ENCODE measurements around the gene CDC5L.
A peak's percentile ranks its signal among the peaks of the same experiment; 100 is the strongest.
"Not testable (repeated sequence)": the region's sequence is repeated elsewhere in the genome, so short reads cannot be mapped to it uniquely, and the experiment has no call there.

The CDC5L gene

GRCh38 chr6:44387346-44388134 lies at the start of gene CDC5L:
Gene CDC5L, plus strand, starts transcription at chr6:44387706. Its CDS starts 118 bp downstream, at chr6:44387824.
- Histone ChIP-seq H2AFZ (ENCODE audit: low read length, unreplicated experiment) (peak within 1 kb of the TSS; percentile 79), H3K4me3 (ENCODE audit: low read depth, low read length) (peak within 1 kb of the TSS; percentile 99), H3K36me3 (ENCODE audit: insufficient read depth, low read length) (peaks cover 14% of the 10 kb centered on the region), H3K27me3 (ENCODE audit: insufficient read depth, low read length) (no peaks in the 10 kb centered on the region), H3K4me1 (ENCODE audit: control insufficient read depth, insufficient read depth, low read length, unreplicated experiment) (peaks cover 22% of the 10 kb centered on the region), H3K79me2 (ENCODE audit: control insufficient read depth, insufficient read depth, low read length, unreplicated experiment) (peaks cover 40% of the 10 kb centered on the region), H3K27ac (ENCODE audit: low read depth, low read length) (peak within 1 kb of the TSS; percentile 90)

DNA sequence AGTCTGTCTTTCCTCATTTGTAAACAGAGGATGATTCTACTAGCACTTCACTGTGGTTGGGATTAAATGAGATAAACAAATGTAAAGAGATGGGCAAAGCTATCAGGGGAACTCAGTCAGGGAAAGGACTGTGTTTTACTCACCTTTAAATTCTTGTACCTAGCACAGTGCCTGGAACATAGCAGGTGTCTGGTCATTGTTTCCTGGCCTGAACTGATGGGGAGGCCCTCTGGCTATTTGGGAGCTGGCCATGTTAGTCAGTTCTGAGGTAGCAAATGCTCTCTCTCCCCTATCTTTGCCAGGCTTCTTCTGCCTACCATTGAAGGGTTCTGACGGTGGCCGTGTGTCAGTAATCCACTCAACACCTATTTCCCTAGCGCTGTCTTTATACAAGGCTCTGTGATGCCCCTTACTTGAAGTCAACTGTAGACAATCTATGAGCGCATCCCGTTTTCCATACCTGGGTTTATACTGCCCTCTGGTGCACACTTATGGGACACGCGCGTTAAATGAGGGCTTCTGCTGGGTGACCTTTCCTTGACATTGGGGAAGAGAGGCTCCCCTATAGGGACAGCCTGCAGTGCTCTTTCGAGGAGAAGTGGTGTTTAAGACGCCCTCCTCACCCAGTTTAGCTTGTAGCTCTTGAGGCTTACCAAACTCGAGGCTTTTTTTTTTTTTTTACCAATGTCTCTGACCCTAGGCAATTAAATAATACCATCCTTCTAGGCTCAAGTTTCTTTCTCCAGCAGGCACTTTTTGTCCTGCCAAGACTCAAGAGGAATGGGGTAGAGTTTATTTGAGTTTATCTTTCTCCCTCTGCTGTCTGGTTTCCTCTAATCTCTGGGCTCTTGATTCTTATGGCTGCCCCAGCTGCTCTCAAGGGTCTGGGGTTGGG lies 49.0 kb upstream of the CDC5L start:
- Histone ChIP-seq H3K4me1 (ENCODE audit: control insufficient read depth, insufficient read depth, low read length, unreplicated experiment) (peaks cover 11% of the 10 kb centered on the region), H3K36me3 (ENCODE audit: insufficient read depth, low read length) (no peaks in the 10 kb centered on the region), H3K27me3 (ENCODE audit: insufficient read depth, low read length) (peaks cover 27% of the 10 kb centered on the region), H3K27ac (ENCODE audit: low read depth, low read length) (no peak overlapping the region), H3K4me3 (ENCODE audit: low read depth, low read length) (no peak overlapping the region), H2AFZ (ENCODE audit: low read length, unreplicated experiment) (no peak overlapping the region), H3K79me2 (ENCODE audit: control insufficient read depth, insufficient read depth, low read length, unreplicated experiment) (no peaks in the 10 kb centered on the region)

GRCh38 chr6:44339301-44339700 lies 48.2 kb upstream of the CDC5L start:
- H3K4me1 ChIP-seq (ENCODE audit: control insufficient read depth, insufficient read depth, low read length, unreplicated experiment) = peaks cover 11% of the 10 kb centered on the region
- H2AFZ ChIP-seq (ENCODE audit: low read length, unreplicated experiment) = no peak overlapping the region
- H3K4me3 ChIP-seq (ENCODE audit: low read depth, low read length) = no peak overlapping the region
- no peak overlapping the region for H3K27ac ChIP-seq (ENCODE audit: low read depth, low read length)
- H3K36me3 ChIP-seq (ENCODE audit: insufficient read depth, low read length) = no peaks in the 10 kb centered on the region
- H3K79me2 ChIP-seq (ENCODE audit: control insufficient read depth, insufficient read depth, low read length, unreplicated experiment) = no peaks in the 10 kb centered on the region
- H3K27me3 ChIP-seq (ENCODE audit: insufficient read depth, low read length) = peaks cover 32% of the 10 kb centered on the region

- Histone ChIP-seq H3K4me1 (ENCODE audit: control insufficient read depth, insufficient read depth, low read length, unreplicated experiment) (peaks cover 11% of the 10 kb centered on the region), H3K36me3 (ENCODE audit: insufficient read depth, low read length) (no peaks in the 10 kb centered on the region), H2AFZ (ENCODE audit: low read length, unreplicated experiment) (no peak overlapping the region), H3K4me3 (ENCODE audit: low read depth, low read length) (no peak overlapping the region), H3K79me2 (ENCODE audit: control insufficient read depth, insufficient read depth, low read length, unreplicated experiment) (no peaks in the 10 kb centered on the region), H3K27me3 (ENCODE audit: insufficient read depth, low read length) (peaks cover 39% of the 10 kb centered on the region), H3K27ac (ENCODE audit: low read depth, low read length) (no peak overlapping the region)
These were observed 47.5 kb upstream of the CDC5L start for GRCh38 chr6:44339763-44340625.

DNA sequence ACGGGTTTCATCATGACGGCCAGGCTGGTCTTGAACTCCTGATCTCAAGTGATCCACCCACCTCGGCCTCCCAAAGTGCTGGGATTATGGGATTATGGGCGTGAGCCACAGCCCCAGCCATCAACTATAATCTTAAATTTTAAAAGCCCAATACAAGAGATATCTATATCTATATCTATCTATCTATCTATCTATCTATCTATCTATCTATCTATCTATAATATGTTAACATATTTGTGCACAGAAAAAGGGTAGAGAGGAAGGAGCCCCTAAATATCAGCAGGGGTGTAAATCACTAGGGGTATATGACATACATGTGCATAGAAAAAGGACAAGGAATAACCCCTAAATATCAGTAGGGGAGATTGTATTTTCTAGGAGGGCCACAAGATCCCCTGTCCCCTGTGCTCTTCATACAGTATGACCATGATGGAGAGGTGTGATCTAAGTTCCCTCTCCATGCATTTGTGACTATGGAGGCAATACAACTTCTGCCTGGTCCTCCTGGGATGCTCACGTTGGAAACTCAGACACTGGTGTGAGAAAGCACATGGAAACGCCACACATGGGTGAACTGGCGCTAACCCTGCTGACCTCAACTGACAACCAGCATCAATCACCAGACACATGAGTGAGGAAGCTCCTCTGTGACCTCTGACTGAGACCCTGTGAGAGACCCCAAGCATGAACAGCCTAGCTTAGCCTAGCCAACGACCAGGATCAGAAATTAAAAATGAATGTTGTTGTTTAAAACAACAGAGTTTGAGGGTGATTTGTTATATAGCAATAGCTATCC lies 46.2 kb upstream of the CDC5L start:
- Histone ChIP-seq H3K36me3 (ENCODE audit: insufficient read depth, low read length) (no peaks in the 10 kb centered on the region), H3K79me2 (ENCODE audit: control insufficient read depth, insufficient read depth, low read length, unreplicated experiment) (no peaks in the 10 kb centered on the region), H2AFZ (ENCODE audit: low read length, unreplicated experiment) (no peak overlapping the region), H3K4me3 (ENCODE audit: low read depth, low read length) (no peak overlapping the region), H3K27ac (ENCODE audit: low read depth, low read length) (no peak overlapping the region), H3K27me3 (ENCODE audit: insufficient read depth, low read length) (peaks cover 46% of the 10 kb centered on the region), H3K4me1 (ENCODE audit: control insufficient read depth, insufficient read depth, low read length, unreplicated experiment) (peaks cover 11% of the 10 kb centered on the region)

DNA sequence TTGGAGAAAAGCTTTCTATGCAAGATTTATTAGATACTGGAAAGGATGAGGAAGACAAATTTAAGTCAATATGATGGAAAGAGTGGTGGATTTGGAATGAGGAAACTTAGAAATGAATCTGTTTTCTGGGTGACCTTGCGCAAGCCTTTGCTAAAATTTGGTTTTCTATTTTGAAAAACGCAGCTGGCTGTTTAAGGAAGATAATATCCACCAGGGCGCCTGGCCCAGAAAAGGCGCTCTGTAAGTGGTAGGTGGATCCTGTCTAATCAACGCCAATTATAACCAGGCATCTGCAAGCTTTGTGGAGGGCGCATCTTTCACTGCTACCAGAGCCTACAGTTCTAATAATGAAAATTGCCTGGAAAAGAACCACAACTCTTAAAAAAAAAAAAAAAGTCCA lies 45.5 kb upstream of the CDC5L start:
- no peaks in the 10 kb centered on the region for H3K36me3 ChIP-seq (ENCODE audit: insufficient read depth, low read length)
- H3K27me3 ChIP-seq (ENCODE audit: insufficient read depth, low read length) = peaks cover 45% of the 10 kb centered on the region
- H2AFZ ChIP-seq (ENCODE audit: low read length, unreplicated experiment) = peak overlapping the region; percentile 31
- no peak overlapping the region for H3K27ac ChIP-seq (ENCODE audit: low read depth, low read length)
- peaks cover 11% of the 10 kb centered on the region for H3K4me1 ChIP-seq (ENCODE audit: control insufficient read depth, insufficient read depth, low read length, unreplicated experiment)
- H3K4me3 ChIP-seq (ENCODE audit: low read depth, low read length) = peak overlapping the region; percentile 63
- no peaks in the 10 kb centered on the region for H3K79me2 ChIP-seq (ENCODE audit: control insufficient read depth, insufficient read depth, low read length, unreplicated experiment)

- Histone ChIP-seq H3K4me1 (ENCODE audit: control insufficient read depth, insufficient read depth, low read length, unreplicated experiment) (peaks cover 11% of the 10 kb centered on the region), H3K36me3 (ENCODE audit: insufficient read depth, low read length) (no peaks in the 10 kb centered on the region), H3K4me3 (ENCODE audit: low read depth, low read length) (peak within 1 kb of the TSS; percentile 63), H3K79me2 (ENCODE audit: control insufficient read depth, insufficient read depth, low read length, unreplicated experiment) (no peaks in the 10 kb centered on the region), H3K27ac (ENCODE audit: low read depth, low read length) (no peak within 1 kb of the TSS), H2AFZ (ENCODE audit: low read length, unreplicated experiment) (peak within 1 kb of the TSS; percentile 31), H3K27me3 (ENCODE audit: insufficient read depth, low read length) (peaks cover 45% of the 10 kb centered on the region)
These were observed 45.0 kb upstream of the CDC5L start, which contains the start of gene SPATS1 for GRCh38 chr6:44342489-44342888. Gene SPATS1, plus strand, starts transcription at chr6:44342650. Its CDS starts 446 bp downstream, at chr6:44343096.

GRCh38 chr6:44346818-44347217 lies 40.7 kb upstream of the CDC5L start:
- H3K36me3 ChIP-seq (ENCODE audit: insufficient read depth, low read length); H3K4me3 ChIP-seq (ENCODE audit: low read depth, low read length); H3K27ac ChIP-seq (ENCODE audit: low read depth, low read length); H3K4me1 ChIP-seq (ENCODE audit: control insufficient read depth, insufficient read depth, low read length, unreplicated experiment); H3K79me2 ChIP-seq (ENCODE audit: control insufficient read depth, insufficient read depth, low read length, unreplicated experiment); H2AFZ ChIP-seq (ENCODE audit: low read length, unreplicated experiment): not testable (repeated sequence)
- peaks cover 40% of the 10 kb centered on the region for H3K27me3 ChIP-seq (ENCODE audit: insufficient read depth, low read length)

GRCh38 chr6:44349904-44350649 lies 37.4 kb upstream of the CDC5L start:
- Histone ChIP-seq H3K27me3 (ENCODE audit: insufficient read depth, low read length) (peaks cover 8% of the 10 kb centered on the region), H2AFZ (ENCODE audit: low read length, unreplicated experiment) (no peak overlapping the region), H3K36me3 (ENCODE audit: insufficient read depth, low read length) (no peaks in the 10 kb centered on the region), H3K4me1 (ENCODE audit: control insufficient read depth, insufficient read depth, low read length, unreplicated experiment) (no peaks in the 10 kb centered on the region), H3K79me2 (ENCODE audit: control insufficient read depth, insufficient read depth, low read length, unreplicated experiment) (no peaks in the 10 kb centered on the region), H3K4me3 (ENCODE audit: low read depth, low read length) (no peak overlapping the region), H3K27ac (ENCODE audit: low read depth, low read length) (no peak overlapping the region)
